HepG2 (cell line): ENCODE results near the gene RBM34. TPM values are rescaled to one million over a fixed set of nuclear protein-coding genes. Genes with fewer than 3 reads are reported as not detected.
A peak's percentile ranks its signal among the peaks of the same experiment; 100 is the strongest.

Source experiments
- ATAC-seq: fragments of 200-7000 bp; cut with Tn5 transposase; 3 replicates; pipeline ENCODE4 v1.9.1; 2020; ENCODE audit warnings: mild to moderate bottlenecking, moderate library complexity
- BruUV-seq: library from RNA; stranded (reverse); fragments of 400-500 nt; replicated peaks from 2 replicates; lab custom pipeline; 2021; lab: Mats Ljungman, UMichigan
- CTCF ChIA-PET: fragments of 300-600 bp; formaldehyde crosslinking; extraction: SDS; loops from one replicate; lab custom pipeline; 2021; ENCODE audit warnings: low total read pairs, inconsistent platforms, low intra/inter-chr PET ratio; lab: Yijun Ruan, JAX
- POLR2A ChIA-PET: fragments of 350-600 bp; sonication (Branson Sonifier 250); formaldehyde crosslinking; loops from one replicate; lab custom pipeline; 2020; ENCODE audit warnings: antibody characterized with exemption, inconsistent platforms; lab: Yijun Ruan, JAX
- DNase-seq: peaks from one replicate; pipeline ENCODE4 v3.0.0-alpha.2; 2015; ENCODE audit warnings: low spot score
- FAIRE-seq: peaks from 3 replicates; lab custom pipeline; 2011; peaks lifted over from hg19 to GRCh38; lab: Jason Lieb, UNC
- H2AFZ ChIP-seq: one replicate; pipeline ENCODE4 v1.6.1; 2011; ENCODE audit warnings: low read length, inconsistent platforms
- H3K27ac ChIP-seq: fragments of 300-600 bp; 3 replicates; pipeline ENCODE4 v1.8.0; 2011; ENCODE audit warnings: mixed run types, mild to moderate bottlenecking, mixed read lengths, low read length, inconsistent platforms; ENCODE audit not compliant: insufficient read depth; ENCODE audit errors: extremely low read length
- H3K27me3 ChIP-seq, 2 experiments: fragments of 200-600 bp in 1 of 2; 2 replicates in 1 of 2; 3 replicates in 1 of 2; pipeline versions ENCODE4 v1.6.0 to v1.8.0; 2011; ENCODE audit warnings: low read length in 2 of 2, mild to moderate bottlenecking in 2 of 2, moderate library complexity in 2 of 2, inconsistent platforms in 1 of 2; ENCODE audit not compliant: insufficient read depth in 2 of 2, control insufficient read depth in 1 of 2
- H3K36me3 ChIP-seq, 2 experiments: fragments of 200-600 bp in 1 of 2; replicated peaks in 1 of 2; 2 replicates in 1 of 2; 3 replicates in 1 of 2; pipeline versions ENCODE4 v1.5.1 to v1.8.0; 2011; ENCODE audit warnings: low read length in 2 of 2, inconsistent platforms in 1 of 2; ENCODE audit not compliant: insufficient read depth in 2 of 2, control insufficient read depth in 1 of 2
- H3K4me1 ChIP-seq: 2 replicates; pipeline ENCODE4 v1.5.1; 2012; ENCODE audit warnings: low read length, inconsistent platforms; ENCODE audit not compliant: insufficient read depth
- H3K4me2 ChIP-seq: 2 replicates; pipeline ENCODE4 v1.6.0; 2011; ENCODE audit warnings: low read depth, low read length, inconsistent platforms
- H3K4me3 ChIP-seq, 3 experiments: fragments of 200-600 bp in 1 of 3; sonication (generic), shearing (Covaris generic) in 1 of 3; replicated peaks in 1 of 3; 2 replicates each; pipeline ENCODE4 v1.5.1; 2011 to 2016; ENCODE audit warnings: low read length in 3 of 3, inconsistent platforms in 2 of 3, low read depth in 2 of 3, mild to moderate bottlenecking in 2 of 3, control low read depth in 1 of 3, mixed read lengths in 1 of 3; ENCODE audit not compliant: insufficient read depth in 1 of 3
- H3K79me2 ChIP-seq: one replicate; pipeline ENCODE4 v1.6.1; 2011; ENCODE audit warnings: low read length, inconsistent platforms; ENCODE audit not compliant: insufficient read depth
- H3K9ac ChIP-seq: 2 replicates; pipeline ENCODE4 v1.6.0; 2011; ENCODE audit warnings: mild to moderate bottlenecking, low read depth, low read length, inconsistent platforms; ENCODE audit not compliant: insufficient read depth
- H3K9me3 ChIP-seq: 2 replicates; pipeline ENCODE4 v1.5.1; 2012; ENCODE audit warnings: mild to moderate bottlenecking, low read length
- H4K20me1 ChIP-seq: 2 replicates; pipeline ENCODE4 v1.6.0; 2011; ENCODE audit warnings: inconsistent platforms, mild to moderate bottlenecking, low read length, moderate library complexity; ENCODE audit not compliant: insufficient read depth
- HDAC2 ChIP-seq: sonication (generic); formaldehyde crosslinking; IDR thresholded peaks from 2 replicates; pipeline ENCODE4 v1.4.0; 2020; ENCODE audit warnings: missing genetic modification reagents
- HNRNPUL1 ChIP-seq: fragments of 200-400 bp; formaldehyde crosslinking; IDR thresholded peaks from 2 replicates; pipeline ENCODE4 v1.6.1; 2017; ENCODE audit warnings: low read depth, mild to moderate bottlenecking, low read length, moderate library complexity
- PHF8 ChIP-seq: sonication (generic); formaldehyde crosslinking; IDR thresholded peaks from 2 replicates; pipeline ENCODE4 v1.5.0; 2020; ENCODE audit warnings: missing genetic modification reagents
- RNF2 ChIP-seq: fragments of 450-650 bp; conservative IDR thresholded peaks from 2 replicates; pipeline ENCODE4 v1.6.1; 2016; ENCODE audit warnings: low read depth
- RXRB ChIP-seq: IDR thresholded peaks from 2 replicates; pipeline ENCODE4 v1.6.1; 2016; ENCODE audit warnings: borderline replicate concordance, missing genetic modification reagents, missing compliant biosample characterization
- SMARCE1 ChIP-seq: fragments of 450-650 bp; IDR thresholded peaks from 2 replicates; pipeline ENCODE4 v1.6.1; 2017; ENCODE audit warnings: borderline replicate concordance
- ZKSCAN1 ChIP-seq: fragments of 150-350 bp; IDR thresholded peaks from 2 replicates; pipeline ENCODE4 v1.6.1; 2014; ENCODE audit warnings: low read length
- ZNF354B ChIP-seq: sonication (generic); formaldehyde crosslinking; IDR thresholded peaks from 2 replicates; pipeline ENCODE4 v1.8.0; 2022; ENCODE audit warnings: mild to moderate bottlenecking, missing genetic modification reagents
- ZNF747 ChIP-seq: sonication (generic); formaldehyde crosslinking; IDR thresholded peaks from 2 replicates; pipeline ENCODE4 v1.8.1; 2023; ENCODE audit warnings: missing genetic modification reagents, mild to moderate bottlenecking, borderline replicate concordance
- WGBS: methylation state at CpG from one replicate; pipeline ENCODE4 v1.1.6; 2017; ENCODE audit warnings: low lambda C conversion rate; 5-methylcytosine and 5-hydroxymethylcytosine counted together
- in situ Hi-C: cut with HindIII; loops from 2 replicates; pipeline ENCODE4 v1.10.0; 2017; ENCODE audit warnings: low pct_unique_long_range_greater_than_20kb; ENCODE audit not compliant: extremely low pct_ligation_motif_present
- intact Hi-C: fragments of 100-400 bp; cut with micrococcal nuclease; formaldehyde crosslinking; loops from one replicate; pipeline ENCODE4 v1.10.0; 2022; ENCODE audit not compliant: unreplicated experiment
- polyA plus RNA-seq, 8 experiments: library from polyadenylated mRNA; depleted of rRNA in 3 of 8; stranded (reverse) in 7 of 8; unstranded in 1 of 8; fragments of >200 nt; fragmentation: Illumina TruSeq in 4 of 8; extraction: Trizol in 4 of 8; gene quantifications; 2 replicates each; pipeline versions ENCODE4 v1.2.1 to v1.2.3, GENCODE V29; 2011 to 2016; ENCODE audit warnings: low read depth in 4 of 8, missing spikeins in 1 of 8, mixed read lengths in 1 of 8; ENCODE audit not compliant: insufficient read depth in 1 of 8
- total RNA-seq, 5 experiments: library from RNA; depleted of rRNA; stranded (reverse); fragments of >200 nt; fragmentation: Illumina TruSeq; extraction: Trizol; gene quantifications; 2 replicates each; pipeline ENCODE4 v1.2.3, GENCODE V29; 2016; ENCODE audit warnings: low read depth in 1 of 5
- TF ChIP-seq, protein P1 (sequence below): sonication (generic); formaldehyde crosslinking; IDR thresholded peaks from 2 replicates; pipeline ENCODE4 v1.8.1; 2023; ENCODE audit warnings: mild to moderate bottlenecking, missing genetic modification reagents
- TF ChIP-seq, protein P2 (sequence below): sonication (generic); formaldehyde crosslinking; IDR thresholded peaks from 2 replicates; pipeline ENCODE4 v1.4.0; 2020; ENCODE audit warnings: mild to moderate bottlenecking, missing genetic modification reagents
- TF ChIP-seq, protein P3 (sequence below): sonication (generic); formaldehyde crosslinking; conservative IDR thresholded peaks from 2 replicates; pipeline ENCODE4 v1.4.0; 2020; ENCODE audit warnings: missing genetic modification reagents
- TF ChIP-seq, protein P4 (sequence below): IDR thresholded peaks from 2 replicates; pipeline ENCODE4 v1.6.1; 2016; ENCODE audit warnings: low read depth, control low read depth
- TF ChIP-seq, protein P5 (sequence below): sonication (generic); formaldehyde crosslinking; IDR thresholded peaks from 2 replicates; pipeline ENCODE4 v1.4.0; 2020; ENCODE audit warnings: missing genetic modification reagents, mild to moderate bottlenecking, borderline replicate concordance

RBM34 gene
- total and polyA plus RNA-seq, 2 of the 13 experiments (the other 11 are each of a cell fraction or from before 2014, with no cell fraction given): 34.7 to 73.0 TPM

DNA sequence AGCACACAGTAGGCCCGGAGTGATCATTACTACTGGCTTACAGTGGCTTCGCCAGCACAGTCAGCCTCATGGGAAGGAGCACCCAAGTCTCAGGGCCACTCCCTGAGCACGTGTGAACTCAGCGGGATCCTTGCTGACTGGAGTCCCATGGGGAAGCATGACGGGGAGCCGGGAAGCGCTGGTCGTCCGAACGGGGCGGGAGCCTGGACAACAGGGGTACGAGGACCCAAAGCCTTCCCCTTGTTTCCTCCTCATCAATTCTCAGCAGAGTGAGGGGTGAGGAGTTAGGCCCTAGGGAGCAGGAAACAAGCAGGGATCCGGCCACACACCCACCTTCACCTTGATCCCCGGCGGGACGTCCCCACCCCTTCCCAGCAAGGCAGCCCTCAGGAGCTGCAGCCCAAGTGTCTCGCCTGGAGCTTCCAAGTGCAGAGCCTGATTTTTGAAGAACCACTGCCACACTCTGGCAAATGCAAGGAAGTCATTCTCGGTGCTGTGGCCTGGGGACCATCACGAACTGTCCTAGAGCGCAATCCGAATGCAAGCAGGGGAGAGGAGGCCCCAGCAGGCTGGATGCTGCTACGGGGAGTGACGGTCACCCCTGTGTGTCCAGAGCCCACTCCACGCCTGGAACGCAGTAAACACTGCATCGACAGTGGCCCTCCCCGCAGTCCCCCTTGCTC, 67.9 kb downstream of the RBM34 start:
- Histone ChIP-seq H3K4me3 (peak overlapping the region in 1 of 3 experiments; percentile 41; a peak in 1 of 6 replicates), H3K4me1 (peaks cover 52% of the 10 kb centered on the region), H3K9me3 (no peaks in the 10 kb centered on the region), H3K9ac (no peak overlapping the region), H4K20me1 (no peaks in the 10 kb centered on the region), H2AFZ (no peak overlapping the region), H3K79me2 (no peaks in the 10 kb centered on the region), H3K36me3 (no peaks in the 10 kb centered on the region), H3K27me3 (no peaks in the 10 kb centered on the region), H3K27ac (no peak overlapping the region), H3K4me2 (peak overlapping the region; percentile 67)
- in situ Hi-C loops: loop anchor here (5.0 kb wide), 2 partner anchors 496 to 596 kb away; no protein-coding TSS in a partner anchor
- FAIRE-seq (no peak), ATAC-seq (peak; percentile 69), DNase-seq (peak; percentile 50)
- ChIA-PET CTCF (interaction anchor here (1.6 to 1.7 kb wide), 2 partner anchors 11 to 594 kb away, joined by 3 to 4 read pairs; no protein-coding TSS in a partner anchor), POLR2A (interaction anchor here (0.9 to 1.4 kb wide), 4 partner anchors 9 to 369 kb away, joined by 3 to 8 read pairs (median 4); no protein-coding TSS in a partner anchor)
- intact Hi-C loops: loop anchor here (10.0 kb wide), 1 partner anchor 692 kb away; no protein-coding TSS in a partner anchor
- WGBS: 79% methylated on average over 15 of the region's 27 CpGs
- BruUV-seq: no TSS peak
- TF ChIP-seq SMARCE1 (no peak), HNRNPUL1 (no peak), ZNF354B (no peak), PHF8 (CRISPR knock-in tag) (peak; percentile 26; the same call in 1 of the 2 replicates), ZNF747 (CRISPR knock-in tag) (peak; percentile 31; the same call in 1 of the 2 replicates), HDAC2 (CRISPR knock-in tag) (peak; percentile 41; the same call in 1 of the 2 replicates), ZKSCAN1 (0 out of 2 replicates have a peak, but pooled peaks have one; percentile 23), RXRB (CRISPR knock-in tag) (no peak), RNF2 (no peak)
- TF ChIP-seq, protein P1, sequence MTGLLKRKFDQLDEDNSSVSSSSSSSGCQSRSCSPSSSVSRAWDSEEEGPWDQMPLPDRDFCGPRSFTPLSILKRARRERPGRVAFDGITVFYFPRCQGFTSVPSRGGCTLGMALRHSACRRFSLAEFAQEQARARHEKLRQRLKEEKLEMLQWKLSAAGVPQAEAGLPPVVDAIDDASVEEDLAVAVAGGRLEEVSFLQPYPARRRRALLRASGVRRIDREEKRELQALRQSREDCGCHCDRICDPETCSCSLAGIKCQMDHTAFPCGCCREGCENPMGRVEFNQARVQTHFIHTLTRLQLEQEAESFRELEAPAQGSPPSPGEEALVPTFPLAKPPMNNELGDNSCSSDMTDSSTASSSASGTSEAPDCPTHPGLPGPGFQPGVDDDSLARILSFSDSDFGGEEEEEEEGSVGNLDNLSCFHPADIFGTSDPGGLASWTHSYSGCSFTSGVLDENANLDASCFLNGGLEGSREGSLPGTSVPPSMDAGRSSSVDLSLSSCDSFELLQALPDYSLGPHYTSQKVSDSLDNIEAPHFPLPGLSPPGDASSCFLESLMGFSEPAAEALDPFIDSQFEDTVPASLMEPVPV (CRISPR knock-in tag): 0 out of 2 replicates have a peak, but pooled peaks have one; percentile 43
- TF ChIP-seq, protein P2, sequence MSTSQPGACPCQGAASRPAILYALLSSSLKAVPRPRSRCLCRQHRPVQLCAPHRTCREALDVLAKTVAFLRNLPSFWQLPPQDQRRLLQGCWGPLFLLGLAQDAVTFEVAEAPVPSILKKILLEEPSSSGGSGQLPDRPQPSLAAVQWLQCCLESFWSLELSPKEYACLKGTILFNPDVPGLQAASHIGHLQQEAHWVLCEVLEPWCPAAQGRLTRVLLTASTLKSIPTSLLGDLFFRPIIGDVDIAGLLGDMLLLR: 0 out of 2 replicates have a peak, but pooled peaks have one; percentile 10
- TF ChIP-seq, protein P3, sequence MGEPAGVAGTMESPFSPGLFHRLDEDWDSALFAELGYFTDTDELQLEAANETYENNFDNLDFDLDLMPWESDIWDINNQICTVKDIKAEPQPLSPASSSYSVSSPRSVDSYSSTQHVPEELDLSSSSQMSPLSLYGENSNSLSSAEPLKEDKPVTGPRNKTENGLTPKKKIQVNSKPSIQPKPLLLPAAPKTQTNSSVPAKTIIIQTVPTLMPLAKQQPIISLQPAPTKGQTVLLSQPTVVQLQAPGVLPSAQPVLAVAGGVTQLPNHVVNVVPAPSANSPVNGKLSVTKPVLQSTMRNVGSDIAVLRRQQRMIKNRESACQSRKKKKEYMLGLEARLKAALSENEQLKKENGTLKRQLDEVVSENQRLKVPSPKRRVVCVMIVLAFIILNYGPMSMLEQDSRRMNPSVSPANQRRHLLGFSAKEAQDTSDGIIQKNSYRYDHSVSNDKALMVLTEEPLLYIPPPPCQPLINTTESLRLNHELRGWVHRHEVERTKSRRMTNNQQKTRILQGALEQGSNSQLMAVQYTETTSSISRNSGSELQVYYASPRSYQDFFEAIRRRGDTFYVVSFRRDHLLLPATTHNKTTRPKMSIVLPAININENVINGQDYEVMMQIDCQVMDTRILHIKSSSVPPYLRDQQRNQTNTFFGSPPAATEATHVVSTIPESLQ (CRISPR knock-in tag): no peak
- TF ChIP-seq, protein P4, sequence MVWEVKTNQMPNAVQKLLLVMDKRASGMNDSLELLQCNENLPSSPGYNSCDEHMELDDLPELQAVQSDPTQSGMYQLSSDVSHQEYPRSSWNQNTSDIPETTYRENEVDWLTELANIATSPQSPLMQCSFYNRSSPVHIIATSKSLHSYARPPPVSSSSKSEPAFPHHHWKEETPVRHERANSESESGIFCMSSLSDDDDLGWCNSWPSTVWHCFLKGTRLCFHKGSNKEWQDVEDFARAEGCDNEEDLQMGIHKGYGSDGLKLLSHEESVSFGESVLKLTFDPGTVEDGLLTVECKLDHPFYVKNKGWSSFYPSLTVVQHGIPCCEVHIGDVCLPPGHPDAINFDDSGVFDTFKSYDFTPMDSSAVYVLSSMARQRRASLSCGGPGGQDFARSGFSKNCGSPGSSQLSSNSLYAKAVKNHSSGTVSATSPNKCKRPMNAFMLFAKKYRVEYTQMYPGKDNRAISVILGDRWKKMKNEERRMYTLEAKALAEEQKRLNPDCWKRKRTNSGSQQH: no peak
- TF ChIP-seq, protein P5, sequence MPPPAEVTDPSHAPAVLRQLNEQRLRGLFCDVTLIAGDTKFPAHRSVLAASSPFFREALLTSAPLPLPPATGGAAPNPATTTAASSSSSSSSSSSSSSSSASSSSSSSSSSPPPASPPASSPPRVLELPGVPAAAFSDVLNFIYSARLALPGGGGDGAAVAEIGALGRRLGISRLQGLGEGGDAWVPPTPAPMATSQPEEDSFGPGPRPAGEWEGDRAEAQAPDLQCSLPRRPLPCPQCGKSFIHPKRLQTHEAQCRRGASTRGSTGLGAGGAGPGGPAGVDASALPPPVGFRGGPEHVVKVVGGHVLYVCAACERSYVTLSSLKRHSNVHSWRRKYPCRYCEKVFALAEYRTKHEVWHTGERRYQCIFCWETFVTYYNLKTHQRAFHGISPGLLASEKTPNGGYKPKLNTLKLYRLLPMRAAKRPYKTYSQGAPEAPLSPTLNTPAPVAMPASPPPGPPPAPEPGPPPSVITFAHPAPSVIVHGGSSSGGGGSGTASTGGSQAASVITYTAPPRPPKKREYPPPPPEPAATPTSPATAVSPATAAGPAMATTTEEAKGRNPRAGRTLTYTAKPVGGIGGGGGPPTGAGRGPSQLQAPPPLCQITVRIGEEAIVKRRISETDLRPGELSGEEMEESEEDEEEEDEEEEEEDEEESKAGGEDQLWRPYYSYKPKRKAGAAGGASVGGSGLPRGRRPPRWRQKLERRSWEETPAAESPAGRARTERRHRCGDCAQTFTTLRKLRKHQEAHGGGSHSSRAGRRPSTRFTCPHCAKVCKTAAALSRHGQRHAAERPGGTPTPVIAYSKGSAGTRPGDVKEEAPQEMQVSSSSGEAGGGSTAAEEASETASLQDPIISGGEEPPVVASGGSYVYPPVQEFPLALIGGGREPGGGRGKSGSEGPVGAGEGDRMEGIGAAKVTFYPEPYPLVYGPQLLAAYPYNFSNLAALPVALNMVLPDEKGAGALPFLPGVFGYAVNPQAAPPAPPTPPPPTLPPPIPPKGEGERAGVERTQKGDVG (CRISPR knock-in tag): no peak
